ENCODE measurements around the gene HOXC9.
"Not testable (repeated sequence)": the region's sequence is repeated elsewhere in the genome, so short reads cannot be mapped to it uniquely, and the experiment has no call there.

The HOXC9 gene

DNA sequence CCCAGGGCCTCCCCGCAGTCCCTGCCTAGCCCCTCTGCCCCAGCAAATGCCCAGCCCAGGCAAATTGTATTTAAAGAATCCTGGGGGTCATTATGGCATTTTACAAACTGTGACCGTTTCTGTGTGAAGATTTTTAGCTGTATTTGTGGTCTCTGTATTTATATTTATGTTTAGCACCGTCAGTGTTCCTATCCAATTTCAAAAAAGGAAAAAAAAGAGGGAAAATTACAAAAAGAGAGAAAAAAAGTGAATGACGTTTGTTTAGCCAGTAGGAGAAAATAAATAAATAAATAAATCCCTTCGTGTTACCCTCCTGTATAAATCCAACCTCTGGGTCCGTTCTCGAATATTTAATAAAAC, 30.5 kb downstream of the HOXC9 start:
- no peak for DNase-seq

DNA sequence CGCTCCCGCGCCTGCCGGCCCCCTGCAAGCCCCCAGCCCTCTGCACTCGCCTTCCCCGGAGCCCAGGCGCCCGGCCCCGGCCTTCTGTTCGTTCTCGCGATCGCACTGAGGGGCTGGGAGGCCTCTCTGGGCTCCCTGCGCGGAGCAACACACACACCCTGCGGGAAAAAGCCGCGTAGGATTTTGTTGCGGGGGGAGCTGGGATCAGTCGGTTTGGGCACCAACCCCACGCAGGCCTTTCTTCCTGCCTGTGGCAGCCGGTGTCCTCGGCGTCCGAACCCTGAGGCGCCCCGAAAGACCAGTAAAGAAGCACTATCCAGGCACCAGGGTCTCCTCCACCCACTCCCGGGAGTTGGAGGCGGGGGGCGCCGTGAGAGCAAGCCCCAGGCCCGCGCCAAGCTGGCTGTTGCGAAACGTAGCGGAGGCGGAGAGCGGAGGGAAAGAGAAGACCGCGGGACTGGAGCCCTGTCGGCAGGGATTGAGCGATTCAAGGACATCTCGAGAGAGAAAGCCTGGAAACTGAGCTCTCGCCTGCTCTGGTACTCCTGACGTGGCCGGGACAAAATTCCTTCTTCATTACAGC, 31.0 kb downstream of the HOXC9 start:
- DNase-seq, result no peak

DNA sequence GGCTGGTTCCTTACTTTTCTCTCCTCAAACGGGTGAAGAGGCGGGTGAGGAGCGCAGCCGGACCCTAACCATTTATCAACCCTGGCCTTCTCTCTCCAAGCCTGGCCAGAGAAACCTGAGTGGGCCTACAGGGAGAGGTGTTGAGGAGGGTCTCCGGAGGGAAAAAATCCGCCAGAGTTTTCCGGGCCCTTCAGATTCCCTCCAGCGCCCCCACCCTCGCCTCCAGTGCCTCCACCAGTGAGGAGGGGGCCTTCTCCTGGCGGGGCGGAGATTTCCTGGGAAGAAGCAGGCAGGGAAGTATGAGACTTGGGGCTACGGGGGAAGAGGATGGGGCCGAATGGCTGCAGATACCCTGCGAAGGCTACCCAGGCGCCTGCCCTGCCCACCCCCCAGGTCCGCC, 31.5 kb downstream of the HOXC9 start:
- DNase-seq, result no peak

DNA sequence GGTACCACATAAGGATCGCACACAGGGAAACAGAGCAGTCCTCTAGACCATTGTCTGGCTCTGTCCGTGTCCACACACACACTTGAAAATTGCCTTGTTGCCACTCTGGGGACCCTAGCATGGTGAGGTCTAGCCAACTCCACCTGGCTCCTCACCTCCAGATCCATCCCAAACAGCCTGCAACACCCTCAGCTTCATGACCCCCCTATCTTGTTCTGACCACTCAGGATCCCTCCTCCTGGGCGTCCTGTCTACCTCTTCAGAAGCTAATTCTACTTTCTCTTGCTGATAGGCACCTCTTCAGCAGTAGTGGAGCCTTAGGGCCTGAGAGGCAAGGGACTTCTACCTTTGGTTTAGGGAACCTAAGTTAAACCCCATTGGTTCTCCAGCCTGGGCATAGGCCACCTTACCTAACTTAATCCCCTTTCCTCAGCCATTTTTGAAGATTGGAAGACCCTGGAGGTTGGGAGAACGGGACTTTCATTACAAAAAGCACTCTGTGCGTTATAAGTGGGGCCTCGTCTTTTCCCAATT, 32.2 kb downstream of the HOXC9 start:
- no peak for DNase-seq

DNA sequence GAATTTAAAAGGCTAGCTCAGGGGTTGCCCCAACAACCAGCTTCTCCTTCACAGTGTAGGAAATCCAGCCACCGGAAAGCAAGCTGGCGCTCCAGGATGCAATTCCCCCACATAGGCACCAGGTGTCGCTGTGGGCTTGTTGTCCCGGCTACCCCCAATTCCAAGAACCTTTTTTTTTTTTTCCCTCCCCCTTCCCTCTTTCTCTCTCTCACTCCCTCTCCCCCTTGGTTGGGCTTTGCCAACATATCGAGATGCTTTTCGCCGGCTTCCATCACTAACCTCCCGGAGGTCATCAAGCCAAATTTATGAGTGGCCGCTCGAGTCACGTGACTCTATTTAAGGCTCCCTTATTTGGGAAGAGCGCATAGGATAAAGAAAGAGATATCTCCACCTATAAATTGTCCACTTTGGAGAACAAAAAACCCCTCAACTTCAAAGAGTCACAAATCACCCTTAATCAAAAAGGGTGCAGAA, 32.7 kb downstream of the HOXC9 start, which contains the start of gene HOXC5:
HOXC5 (plus strand) TSS at position 424 of the 474 bp plus-strand sequence. CDS start 73 bp downstream, outside the sequence.
- peak; percentile 67 for DNase-seq

DNA sequence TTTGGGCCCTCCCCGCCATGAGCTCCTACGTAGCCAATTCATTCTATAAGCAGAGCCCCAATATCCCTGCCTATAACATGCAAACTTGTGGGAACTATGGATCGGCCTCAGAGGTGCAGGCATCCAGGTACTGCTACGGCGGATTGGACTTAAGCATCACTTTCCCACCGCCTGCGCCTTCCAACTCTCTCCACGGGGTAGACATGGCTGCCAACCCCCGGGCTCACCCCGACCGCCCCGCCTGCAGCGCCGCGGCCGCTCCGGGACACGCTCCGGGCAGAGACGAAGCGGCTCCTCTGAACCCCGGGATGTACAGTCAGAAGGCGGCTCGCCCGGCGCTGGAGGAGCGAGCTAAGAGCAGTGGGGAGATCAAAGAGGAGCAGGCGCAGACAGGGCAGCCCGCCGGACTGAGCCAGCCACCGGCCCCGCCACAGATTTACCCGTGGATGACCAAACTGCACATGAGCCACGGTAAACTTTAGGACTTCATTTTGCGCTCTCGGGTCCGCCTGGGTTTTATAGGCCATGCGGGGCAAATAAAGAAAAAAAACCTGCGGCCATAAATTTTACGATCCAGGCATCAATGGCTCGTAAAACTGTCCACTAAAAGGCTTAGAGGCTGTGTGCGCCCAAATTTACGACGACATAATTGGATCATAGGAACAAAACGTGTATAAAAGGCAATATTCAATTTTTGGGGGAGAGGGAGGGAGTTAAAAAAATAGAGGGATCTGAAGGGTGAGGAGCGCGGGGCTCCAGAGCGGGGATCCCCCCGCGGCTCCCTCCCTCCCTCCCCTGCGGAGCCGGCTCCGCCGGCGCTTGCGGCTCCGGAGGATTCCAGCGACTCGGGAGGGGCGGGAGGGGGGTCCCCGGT, 33.4 kb downstream of the HOXC9 start:
- no peak for DNase-seq

DNA sequence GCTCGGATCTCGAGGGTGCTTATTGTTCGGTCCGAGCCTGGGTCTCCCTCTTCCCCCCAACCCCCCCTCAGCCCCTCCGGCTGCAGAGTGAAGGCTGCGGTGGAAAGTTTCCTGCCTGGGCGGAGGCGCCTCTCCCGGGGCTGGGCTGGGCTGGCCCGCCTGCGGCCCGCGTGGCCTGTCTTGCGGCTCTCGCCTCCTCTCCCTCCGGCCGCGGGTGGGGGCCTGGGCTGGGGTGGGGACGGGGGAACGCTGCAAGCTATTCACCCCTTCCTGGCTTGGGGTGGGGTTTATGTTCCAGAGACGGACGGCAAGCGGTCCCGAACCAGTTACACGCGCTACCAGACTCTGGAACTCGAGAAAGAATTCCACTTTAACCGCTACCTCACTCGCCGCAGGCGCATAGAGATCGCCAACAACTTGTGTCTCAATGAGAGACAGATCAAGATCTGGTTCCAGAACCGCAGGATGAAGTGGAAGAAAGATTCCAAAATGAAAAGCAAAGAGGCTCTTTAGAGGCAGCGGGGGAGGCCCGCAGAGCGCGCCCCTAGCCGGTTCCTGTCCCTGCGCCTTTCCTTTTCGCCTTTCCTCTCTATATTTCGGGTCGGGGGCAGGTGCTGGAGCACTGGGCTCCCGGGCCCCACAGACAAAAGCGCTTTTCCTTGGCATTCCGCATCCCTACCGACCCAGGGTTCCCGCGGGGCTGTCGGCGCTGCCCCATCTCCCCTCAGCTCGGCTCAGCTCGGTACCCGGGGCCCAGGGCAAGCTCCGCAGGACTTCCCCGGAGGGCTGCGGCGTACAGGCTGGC, 34.2 kb downstream of the HOXC9 start:
- no peak for DNase-seq

DNA sequence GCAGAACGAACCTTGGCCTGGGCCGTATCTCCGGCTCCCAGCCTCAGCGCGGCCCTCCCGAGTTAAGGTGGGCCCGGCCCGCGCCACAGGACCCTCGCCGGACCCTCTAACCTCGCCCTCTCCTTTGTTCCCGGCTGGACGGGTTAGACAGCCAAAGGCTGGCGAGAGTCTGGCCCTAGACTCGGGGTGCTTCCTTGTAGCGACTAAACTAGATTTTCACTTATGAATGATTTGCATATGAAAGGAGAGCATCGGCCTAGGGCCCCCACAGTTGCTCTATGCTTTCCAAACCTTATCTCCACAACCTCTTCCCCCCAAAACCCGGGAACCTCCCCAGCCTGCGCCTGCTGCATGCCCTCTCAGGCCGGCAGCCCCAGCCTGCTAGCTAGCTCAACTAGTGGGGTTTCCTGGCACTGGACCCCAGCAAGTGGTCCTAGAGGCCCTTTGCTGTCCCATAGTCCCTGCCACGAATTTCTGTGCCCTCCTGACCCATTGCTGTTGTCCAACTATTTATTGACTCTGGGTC, 34.9 kb downstream of the HOXC9 start:
- DNase-seq, result no peak

DNA sequence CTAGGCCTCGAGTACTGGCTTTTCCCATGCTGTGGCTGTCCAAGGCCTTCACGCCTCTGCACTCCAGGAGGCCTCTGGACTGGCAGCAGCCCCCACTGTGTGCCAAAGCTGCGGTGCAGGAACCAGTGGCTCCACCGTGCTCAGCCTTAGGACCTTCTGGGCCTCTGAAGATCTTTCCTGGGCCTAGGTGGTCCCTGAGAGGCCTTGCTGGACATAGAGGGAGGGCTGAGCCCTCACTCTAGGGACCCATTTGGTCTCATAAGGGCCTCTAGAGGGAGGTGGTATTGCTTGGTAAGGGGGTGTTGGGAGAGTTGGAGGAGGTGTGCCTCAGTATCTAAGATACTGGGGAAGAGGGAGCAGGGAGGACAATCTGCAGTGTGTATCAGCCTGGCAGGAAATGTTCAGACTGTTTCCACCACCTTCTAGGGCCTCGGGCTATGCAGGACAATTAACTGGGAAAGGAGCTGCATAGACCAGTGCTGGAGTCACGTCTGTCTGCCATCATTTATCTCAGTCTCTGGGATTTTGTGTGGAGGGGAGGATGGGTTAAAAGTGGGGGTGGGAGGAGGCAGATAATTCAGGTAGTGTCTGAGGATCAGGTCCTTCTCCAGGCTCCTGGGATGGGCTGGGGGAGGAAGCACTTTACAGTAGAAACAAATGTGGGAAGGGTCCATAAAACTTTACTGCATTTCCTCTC, 35.8 kb downstream of the HOXC9 start:
- DNase-seq, result no peak

DNA sequence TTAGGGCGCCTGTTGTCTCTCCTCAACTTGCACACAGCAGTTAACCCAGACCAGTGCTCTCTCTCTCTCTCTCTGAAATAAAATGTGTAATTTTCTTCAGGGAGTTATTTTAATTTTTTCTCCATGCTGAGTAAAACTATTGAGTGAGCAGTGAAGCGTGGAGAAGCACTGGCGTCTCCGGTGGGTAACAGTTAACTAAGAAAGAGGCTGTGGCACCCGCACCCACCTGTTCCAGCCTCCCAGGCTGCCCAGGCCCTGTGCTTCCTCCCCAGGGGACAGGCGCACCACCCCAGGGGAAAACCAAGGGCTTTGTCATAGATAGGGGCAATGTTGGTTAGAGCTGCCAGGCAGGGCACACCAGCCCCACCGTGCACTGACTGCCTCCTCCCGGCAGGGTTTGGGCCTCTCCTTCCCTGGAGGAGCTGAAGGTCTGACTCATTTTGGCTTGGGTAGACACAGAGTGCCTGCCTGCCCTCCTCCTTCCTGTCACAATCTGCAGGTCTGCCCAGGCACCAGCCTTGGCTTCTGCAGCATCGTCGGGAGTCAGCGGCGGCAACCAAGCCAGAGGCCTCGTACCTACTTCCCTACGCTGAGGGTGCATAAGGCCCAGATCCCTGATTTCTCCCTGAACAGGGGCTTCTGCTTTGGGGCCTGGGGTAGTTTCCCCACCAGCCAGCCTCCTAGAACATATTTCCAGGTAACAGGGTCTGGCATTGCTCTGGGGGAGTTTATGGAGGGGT, 36.8 kb downstream of the HOXC9 start:
- DNase-seq, result no peak

DNA sequence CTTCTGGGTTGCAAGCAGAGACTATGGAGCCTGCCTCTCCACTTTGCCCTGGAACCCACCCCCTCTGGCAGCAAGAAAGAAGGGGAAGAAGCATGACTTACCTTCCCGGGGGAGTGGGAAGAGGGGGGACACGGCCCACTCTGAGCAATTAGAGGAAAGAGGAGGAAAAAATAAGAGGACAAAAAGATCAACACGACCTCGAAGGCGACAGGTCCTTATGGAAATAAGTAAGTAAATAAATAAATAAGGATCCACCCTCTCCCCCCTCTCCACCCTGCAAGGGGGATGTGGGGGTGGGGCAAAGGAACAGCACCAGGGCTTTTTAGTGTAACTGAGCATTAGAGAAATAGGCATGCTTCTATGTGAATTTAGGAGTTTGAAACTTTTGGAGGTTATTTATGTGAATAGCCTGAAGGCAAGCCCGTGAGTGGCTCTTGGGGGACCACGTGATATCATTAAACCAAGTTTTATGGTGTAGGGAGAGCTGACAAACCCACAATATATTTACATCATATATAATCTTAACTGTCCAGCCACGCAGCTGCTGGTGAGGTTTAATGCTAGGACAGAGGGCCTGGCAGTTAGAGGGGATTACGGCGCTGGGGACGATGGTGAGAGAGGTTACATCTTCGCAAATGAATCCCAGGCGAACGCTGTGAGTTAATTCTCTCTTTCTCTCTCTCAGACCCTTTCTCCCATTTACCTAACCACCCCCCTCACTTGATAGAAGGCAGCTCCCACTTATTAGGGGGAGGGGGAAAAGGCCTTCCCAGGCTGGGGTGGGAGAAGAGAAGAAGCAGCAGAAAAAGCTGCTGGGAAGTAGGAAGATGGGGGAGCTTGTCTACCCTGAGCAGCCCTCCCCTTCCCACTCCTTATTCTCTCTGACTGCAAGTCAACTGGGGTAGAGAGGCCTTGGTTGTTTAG, 37.7 kb downstream of the HOXC9 start:
- DNase-seq, result no peak

DNA sequence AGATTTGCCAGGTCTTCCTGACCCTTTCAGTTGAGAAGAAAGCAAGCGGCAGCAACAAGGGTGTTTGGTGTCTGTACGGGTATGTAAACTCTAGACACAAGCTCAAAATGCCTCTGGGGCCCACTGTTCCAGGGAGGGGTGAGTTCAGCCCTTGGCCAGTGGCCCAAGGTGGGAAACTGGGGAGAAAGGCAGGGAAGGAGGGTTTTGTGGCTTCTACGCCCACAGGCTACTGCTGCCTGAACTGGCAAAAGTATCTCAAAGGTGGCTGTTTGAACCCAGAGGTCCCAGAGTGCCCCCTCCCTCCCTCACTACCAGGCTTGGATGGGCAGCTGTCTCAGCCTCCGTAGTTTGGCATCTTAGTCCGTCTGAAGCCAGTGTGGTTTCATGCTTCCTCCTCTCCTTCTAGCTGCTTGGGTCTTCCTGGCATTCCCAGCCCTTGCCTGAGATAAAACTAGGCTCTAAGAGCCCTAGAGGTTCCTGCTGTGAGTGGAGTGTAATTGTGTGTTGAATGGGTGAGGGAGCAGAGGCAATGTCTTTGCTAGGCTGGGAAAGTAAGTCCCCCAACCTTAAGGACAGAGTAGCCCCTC, 38.4 kb downstream of the HOXC9 start:
- DNase-seq, result no peak

DNA sequence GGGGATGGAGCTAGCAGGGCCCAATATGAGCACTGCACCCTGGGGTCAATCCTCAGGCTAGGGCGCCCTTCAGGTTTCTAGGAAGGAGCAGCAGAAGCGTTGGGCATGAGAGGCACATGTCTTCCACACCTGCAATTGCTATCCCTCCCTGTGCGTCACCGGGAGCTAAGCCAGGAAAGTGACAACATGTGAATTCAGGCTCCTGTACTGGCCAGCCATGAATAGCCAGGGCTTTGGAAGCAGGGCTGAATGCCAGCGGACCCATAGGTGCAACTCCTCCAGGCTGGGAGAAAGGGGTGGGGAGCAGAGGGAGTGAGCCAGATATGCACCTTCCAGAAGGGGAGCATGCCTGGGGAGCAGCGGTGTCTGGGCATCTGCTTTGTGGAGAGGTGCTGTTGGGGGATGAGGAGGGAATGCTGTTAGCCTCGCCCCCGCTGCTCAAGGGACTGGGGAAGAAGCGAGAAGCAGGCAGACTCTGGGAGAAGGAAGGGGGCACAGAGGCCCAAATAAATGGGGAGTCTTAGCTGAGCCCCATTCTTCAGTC, 39.0 kb downstream of the HOXC9 start:
- no peak for DNase-seq

DNA sequence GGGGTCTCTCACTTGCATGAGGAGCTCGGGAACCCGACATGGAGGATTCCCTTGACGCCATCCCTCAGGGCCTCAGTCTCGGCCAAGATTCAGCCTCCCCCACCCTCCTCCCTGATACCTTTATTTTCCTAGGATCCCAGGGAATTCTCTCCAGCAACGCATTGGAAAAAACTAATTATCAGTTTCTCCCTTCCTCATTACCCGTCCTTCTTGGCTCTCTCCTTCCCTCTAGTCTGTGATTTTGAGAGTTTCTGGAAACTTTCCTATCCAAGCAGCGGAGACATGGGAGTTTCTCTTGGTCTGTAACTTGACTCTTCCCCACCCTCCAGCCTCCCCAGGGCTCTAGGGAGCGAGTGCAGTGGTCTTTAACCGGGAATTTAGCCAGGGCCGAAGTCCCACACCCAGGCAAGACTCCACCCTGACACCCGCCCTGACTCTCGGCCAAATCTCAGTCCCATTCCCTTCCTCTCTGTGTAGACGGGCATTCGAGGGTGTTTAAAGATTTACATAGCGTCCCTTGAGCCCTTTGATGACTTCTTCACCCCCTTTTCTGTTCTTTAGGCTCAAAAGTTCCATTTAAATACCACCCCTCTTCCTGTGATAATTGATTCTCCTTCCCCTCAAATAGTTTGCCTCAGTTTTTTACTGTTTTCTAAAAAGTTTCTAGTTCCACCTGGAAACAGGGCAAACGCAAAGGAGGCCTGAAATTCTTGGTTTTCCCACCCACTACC, 39.6 kb downstream of the HOXC9 start:
- DNase-seq, result no peak

DNA sequence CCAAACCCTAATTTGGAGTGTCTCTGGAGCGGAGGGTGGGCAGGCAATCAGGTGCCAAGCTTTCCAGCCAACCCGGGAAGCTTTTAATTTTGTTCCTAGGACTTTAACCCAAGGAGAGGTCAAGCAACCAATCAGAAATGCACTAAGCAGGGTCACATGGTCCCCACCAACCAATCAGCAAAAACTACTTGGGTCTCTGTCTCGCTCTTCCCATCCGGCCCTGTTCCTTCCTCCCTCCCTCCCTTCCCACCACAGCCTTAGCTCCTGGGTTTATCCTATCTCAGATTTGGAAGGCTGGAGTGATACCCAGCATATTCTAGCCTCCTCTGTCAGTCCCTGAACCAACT, 40.2 kb downstream of the HOXC9 start:
- DNase-seq, result no peak

DNA sequence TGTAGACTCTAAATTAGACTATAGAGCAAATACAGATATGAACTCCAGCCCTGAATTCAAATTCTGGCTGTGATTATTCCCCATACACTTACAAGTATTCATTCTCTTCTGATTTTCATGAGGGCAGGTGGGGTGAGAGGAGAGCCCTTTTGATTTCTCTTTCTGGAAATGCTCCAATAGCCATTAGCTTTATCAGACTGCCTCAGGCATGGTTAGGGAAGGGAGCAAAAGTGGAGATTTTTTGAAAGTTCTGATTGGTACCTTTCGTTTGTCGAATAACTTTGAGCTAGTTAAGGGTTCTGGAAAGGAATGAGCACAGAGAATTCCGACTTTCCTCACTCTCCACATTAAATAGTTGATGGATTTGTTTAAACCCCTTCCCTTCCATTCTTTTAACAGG, 40.7 kb downstream of the HOXC9 start:
- no peak for DNase-seq

DNA sequence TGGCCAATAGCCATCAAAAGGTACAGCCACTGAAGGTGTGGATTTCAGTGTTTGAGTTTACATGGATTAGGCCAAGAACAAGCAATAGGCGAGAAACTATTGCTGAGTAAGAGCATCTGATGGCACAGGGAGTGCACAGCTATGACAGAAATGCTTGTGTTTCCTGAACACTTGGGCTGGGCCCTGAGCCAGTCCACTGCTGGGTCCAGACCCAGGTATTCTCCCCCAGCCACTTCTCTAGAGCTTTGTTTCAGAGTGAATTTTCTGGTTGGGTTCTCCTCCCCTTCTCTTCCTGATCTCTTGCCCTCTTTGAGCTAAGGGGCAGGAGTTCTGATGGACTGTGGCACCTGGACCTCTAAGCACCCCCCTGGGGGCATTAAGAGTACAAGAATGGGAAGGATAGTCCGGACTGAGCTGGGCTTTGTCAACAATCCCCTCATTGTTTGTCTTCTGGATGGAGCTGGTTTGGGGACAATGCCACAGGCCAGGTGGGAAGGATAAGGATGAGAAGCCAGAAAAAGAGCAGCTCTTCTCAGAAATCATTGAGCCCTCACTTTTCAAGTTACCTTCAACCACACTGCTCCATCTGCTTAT, 41.2 kb downstream of the HOXC9 start:
- no peak for DNase-seq

DNA sequence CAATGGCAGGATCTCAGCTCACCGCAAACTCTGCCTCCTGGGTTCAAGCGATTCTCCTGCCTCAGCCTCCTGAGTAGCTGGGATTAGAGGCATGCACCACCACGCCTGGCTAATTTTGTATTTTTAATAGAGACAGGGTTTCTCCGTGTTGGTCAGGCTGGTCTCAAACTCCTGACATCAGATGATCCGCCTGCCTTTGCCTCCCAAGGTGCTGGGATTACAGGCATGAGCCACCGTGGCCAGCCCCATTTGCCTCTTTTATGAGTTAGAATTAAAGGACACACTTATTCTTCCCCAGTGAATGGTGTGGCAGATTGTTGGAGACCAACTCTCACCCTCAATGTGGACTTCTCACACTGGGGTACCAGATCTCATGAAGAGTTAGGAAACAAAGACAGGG, 42.1 kb downstream of the HOXC9 start:
- not testable (repeated sequence) for DNase-seq
